ENCODE measurements around the gene PLXNA2.

Gene PLXNA2

GRCh38 chr1:207985996-207986395 lies 258.2 kb downstream of the PLXNA2 start:
- DNase-seq (ENCODE audit: extremely low read depth in 1 of 2, low read depth in 1 of 2): no peak

DNA sequence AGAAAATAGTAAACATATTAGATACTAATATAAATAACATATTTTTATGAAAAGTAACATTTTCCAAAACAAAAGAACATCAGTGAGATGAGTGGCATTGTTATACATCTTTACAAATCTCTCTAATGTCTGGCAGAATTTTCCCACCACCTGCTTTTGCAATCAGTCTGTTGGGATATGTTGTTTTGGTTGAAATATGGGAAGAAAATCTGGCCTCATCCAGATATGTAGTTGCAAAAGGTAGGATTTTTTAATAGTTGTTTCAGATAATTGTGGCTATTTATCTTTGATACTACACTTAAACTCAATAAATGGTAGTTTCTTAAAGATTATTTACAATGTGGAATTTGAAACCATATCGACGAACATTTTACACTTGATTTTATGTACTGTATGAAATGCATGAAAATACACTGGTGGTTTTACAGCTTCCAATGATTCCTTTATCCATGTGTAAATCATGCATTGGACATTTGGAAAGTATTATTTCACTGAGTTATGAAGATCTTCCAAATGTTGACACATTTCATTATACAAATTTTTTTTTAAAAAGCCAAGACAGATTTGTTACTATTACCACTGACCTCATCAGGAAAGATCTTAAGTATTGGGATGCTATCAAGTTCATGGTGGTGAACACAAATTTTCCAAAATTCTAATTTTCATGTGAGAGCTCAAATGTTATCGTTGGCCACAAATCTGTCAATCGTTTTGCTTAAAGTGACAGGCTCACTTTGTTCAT lies 259.2 kb downstream of the PLXNA2 start:
- DNase-seq (ENCODE audit: extremely low read depth in 1 of 2, low read depth in 1 of 2): no peak

- DNase-seq (ENCODE audit: extremely low read depth in 1 of 2, low read depth in 1 of 2): no peak
These were observed 261.0 kb downstream of the PLXNA2 start for GRCh38 chr1:207983044-207983635.

DNA sequence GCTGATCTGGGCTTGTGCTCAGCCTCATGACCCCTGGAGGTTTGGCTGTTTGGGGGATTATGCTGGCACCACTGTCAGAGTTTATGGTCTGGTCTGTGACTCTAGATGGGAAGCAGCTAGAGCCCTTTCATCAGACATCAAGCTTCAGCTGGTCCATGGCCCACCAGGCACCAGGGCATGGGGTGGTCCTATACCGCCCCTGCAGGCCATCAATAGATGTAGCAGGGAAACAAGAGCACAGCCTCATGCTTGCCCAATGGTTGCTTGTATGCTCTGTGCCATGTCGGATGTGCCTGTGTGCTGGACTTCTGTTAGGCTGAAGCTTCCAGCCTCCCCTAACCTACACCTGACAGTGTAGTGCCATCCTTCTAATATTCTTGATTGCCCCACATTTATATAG lies 262.2 kb downstream of the PLXNA2 start:
- no peak for DNase-seq (ENCODE audit: extremely low read depth in 1 of 2, low read depth in 1 of 2)

DNA sequence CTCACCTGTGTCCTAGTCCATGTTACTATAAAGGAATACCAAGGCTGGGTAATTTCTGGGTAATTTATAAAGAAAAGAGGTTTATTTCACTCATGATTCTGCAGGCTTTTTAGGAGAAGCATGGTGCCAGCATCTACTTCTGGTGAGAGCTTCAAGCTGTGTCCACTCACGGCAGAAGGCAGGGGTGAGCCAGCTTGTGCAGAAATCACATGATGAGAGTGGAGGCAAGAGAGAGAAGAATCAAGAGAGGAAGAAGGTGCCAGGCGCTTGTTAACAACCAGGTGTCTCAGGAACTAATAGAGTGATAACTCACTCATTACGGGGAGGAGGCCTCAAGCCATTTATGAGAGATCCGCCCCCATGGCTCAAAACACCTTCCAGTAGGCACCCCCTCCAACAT lies 265.7 kb downstream of the PLXNA2 start:
- DNase-seq (ENCODE audit: extremely low read depth in 1 of 2, low read depth in 1 of 2): no peak

- DNase-seq (ENCODE audit: extremely low read depth in 1 of 2, low read depth in 1 of 2): no peak
These were observed 266.3 kb downstream of the PLXNA2 start for GRCh38 chr1:207977876-207978275.

DNA sequence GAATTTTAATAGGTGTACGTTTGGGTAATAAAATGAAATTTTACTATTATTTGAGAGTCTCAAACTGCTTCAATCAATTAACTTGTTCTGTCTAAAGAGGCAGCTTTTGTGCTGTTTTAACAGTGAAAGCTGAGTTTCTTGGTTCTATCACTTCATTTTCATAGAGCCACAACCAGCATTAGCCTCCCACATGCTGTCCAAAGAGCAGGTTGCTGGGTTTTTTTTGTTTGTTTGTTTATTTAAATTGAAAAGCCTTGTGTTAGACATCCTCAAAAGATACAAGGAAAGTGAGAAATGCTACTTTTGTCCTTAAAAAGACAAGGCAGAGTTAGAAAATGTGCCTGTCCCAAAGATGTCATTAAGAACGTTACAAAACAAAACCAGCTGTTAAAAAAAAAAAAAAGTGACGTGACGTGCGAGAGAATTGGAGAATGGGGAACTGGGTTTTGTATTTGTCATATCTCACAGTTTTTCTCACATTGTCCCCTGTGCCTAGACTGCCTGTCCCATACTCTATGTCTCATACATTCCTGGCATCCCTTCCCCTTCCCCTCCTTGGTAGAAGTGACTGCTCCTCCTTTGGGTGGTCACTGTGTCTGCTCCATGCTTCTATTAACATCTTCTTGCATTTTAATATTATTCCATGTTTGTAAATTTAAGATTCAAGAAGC lies 270.2 kb downstream of the PLXNA2 start:
- no peak for DNase-seq (ENCODE audit: extremely low read depth in 1 of 2, low read depth in 1 of 2)

DNA sequence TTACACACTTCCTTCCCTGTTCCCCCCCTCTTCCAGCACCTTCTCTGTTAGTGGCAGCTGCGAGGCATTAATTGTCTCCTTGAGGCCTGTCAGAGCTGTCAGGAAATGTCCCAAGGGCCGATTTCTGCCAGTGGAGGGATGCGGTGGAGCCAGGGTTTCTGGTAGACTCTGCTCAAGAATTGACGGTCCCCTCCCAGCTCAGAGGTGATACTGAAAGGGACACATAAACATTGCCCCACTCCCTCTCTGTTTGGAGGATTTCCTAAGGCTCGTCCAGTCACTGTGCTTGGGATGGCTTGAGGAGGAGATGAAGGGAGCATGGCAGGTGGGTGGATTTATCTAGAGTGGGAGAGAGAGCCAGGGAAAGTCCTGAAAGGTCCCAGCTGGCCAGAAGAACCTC lies 271.8 kb downstream of the PLXNA2 start:
- no peak for DNase-seq (ENCODE audit: extremely low read depth in 1 of 2, low read depth in 1 of 2)
